Activated CD4-positive, alpha-beta T cell treated with anti-CD3 and anti-CD28 coated beads, Interleukin-2, amount 10 ng/mL, durations not matched to agents 7 days and 5 days (primary cell): ENCODE measurements around the gene FARS2. TPM values are rescaled to one million over a fixed set of nuclear protein-coding genes. Genes with fewer than 3 reads are reported as not detected.
"Not testable (repeated sequence)": the region's sequence is repeated elsewhere in the genome, so short reads cannot be mapped to it uniquely, and the experiment has no call there.

Experiments
- CTCF ChIA-PET: fragments of 350-600 bp; sonication (Branson Sonifier 250); formaldehyde crosslinking; loops from one replicate; lab custom pipeline; 2021; ENCODE audit warnings: antibody characterized with exemption; lab: Charles Lee
- POLR2A ChIA-PET: fragments of 350-600 bp; sonication (Branson Sonifier 250); formaldehyde crosslinking; loops from one replicate; lab custom pipeline; 2021; ENCODE audit warnings: antibody characterized with exemption; lab: Charles Lee
- DNase-seq: peaks from one replicate; pipeline ENCODE4 v3.0.0-alpha.2; 2020
- H3K27ac Mint-ChIP-seq: one replicate; pipeline ENCODE4 v1.8.0; 2021; ENCODE audit warnings: mild to moderate bottlenecking, moderate library complexity, mixed read lengths
- H3K27me3 Mint-ChIP-seq: one replicate; pipeline ENCODE4 v1.8.0; 2021; ENCODE audit warnings: mixed read lengths
- H3K36me3 Mint-ChIP-seq: one replicate; pipeline ENCODE4 v1.8.0; 2021; ENCODE audit warnings: low read depth, mixed read lengths
- H3K4me1 Mint-ChIP-seq: one replicate; pipeline ENCODE4 v1.8.0; 2021; ENCODE audit warnings: mixed read lengths
- H3K4me3 Mint-ChIP-seq: one replicate; pipeline ENCODE4 v1.8.0; 2021; ENCODE audit warnings: mild to moderate bottlenecking, moderate library complexity, mixed read lengths
- H3K9me3 Mint-ChIP-seq: one replicate; pipeline ENCODE4 v1.8.0; 2021; ENCODE audit warnings: mixed read lengths
- total RNA-seq, 2 experiments: library from RNA; stranded (reverse); gene quantifications; one replicate each; pipeline ENCODE4 v1.2.3, GENCODE V29; 2021

FARS2 gene
- total RNA-seq, 2 experiments from 2014 or later: 17.2 to 17.5 TPM

DNA sequence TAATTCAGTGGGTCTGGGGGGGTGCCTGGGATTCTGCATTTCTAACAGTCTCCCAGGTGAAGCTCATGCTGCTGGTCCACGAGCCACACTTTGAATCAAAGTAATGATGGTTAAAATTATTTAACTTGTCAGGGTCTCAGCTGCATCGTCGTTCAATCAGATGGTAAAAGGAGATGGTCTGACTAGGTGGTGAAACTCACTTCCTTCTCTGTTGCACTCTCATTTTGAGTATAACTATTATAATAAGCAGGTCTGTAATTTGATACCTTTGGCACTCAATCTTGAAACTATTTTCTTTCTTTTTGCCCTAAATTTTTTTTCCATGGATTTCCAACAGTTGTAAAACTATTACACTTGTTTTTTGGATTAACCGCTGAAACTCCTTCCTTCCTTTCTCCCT, 292.5 kb downstream of the FARS2 start:
- Mint-ChIP-seq H3K27me3 (no peaks in the 10 kb centered on the region), H3K36me3 (peaks cover 5% of the 10 kb centered on the region), H3K4me1 (no peaks in the 10 kb centered on the region), H3K27ac (no peak overlapping the region), H3K9me3 (peaks cover 2% of the 10 kb centered on the region), H3K4me3 (no peak overlapping the region)
- ChIA-PET CTCF (interaction anchor here (1.4 kb wide), 1 partner anchor 23 kb away, joined by 3 read pairs; no protein-coding TSS in a partner anchor), POLR2A (no interaction called here)
- no peak for DNase-seq

DNA sequence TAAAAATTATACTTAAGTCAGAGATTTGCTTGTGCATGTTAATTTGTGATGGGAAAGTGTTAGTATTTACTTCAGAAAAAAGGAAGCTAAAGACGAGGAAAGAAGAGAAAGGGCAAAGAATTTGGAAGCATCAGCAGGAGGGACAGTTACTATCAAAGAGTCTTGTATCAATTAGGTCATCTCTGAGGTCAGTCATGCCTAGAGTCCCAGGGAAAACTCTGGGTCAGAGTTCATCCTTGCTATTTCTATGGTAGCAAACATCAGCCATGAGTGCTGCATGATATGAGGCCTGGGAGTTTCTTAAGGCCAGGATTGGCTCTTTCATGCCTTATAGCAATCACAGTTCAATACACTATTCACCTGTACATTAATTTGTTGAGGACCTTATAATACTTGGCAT, 292.9 kb downstream of the FARS2 start:
- Mint-ChIP-seq H3K4me3 (no peak overlapping the region), H3K4me1 (no peaks in the 10 kb centered on the region), H3K36me3 (peaks cover 5% of the 10 kb centered on the region), H3K27ac (no peak overlapping the region), H3K9me3 (peaks cover 2% of the 10 kb centered on the region), H3K27me3 (no peaks in the 10 kb centered on the region)
- POLR2A ChIA-PET: no interaction called here
- DNase-seq: no peak
- CTCF ChIA-PET: interaction anchor here (1.4 kb wide), 1 partner anchor 23 kb away, joined by 3 read pairs; no protein-coding TSS in a partner anchor

DNA sequence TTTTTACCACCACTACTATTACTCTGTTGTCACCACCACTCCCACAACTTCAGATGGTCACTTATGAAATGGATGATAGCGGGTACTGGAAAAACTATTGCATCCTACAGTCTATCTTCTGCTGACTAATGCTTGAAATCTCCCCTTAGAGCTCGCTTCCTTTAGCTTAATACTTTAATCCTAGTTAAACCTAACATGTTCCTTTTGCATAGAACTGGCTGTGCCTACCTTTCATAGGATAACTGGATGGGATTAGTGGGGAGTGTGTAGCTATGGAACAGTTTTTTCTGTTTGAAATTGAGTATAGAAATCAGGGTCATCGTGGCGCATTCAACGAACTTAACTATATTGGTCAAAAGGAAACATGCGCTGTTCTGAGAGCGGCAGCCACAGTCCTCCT, 294.7 kb downstream of the FARS2 start:
- Mint-ChIP-seq H3K36me3 (peaks cover 4% of the 10 kb centered on the region), H3K4me1 (no peaks in the 10 kb centered on the region), H3K27ac (no peak overlapping the region), H3K27me3 (no peaks in the 10 kb centered on the region), H3K4me3 (no peak overlapping the region), H3K9me3 (peaks cover 2% of the 10 kb centered on the region)
- ChIA-PET CTCF (no interaction called here), POLR2A (no interaction called here)
- DNase-seq: no peak

DNA sequence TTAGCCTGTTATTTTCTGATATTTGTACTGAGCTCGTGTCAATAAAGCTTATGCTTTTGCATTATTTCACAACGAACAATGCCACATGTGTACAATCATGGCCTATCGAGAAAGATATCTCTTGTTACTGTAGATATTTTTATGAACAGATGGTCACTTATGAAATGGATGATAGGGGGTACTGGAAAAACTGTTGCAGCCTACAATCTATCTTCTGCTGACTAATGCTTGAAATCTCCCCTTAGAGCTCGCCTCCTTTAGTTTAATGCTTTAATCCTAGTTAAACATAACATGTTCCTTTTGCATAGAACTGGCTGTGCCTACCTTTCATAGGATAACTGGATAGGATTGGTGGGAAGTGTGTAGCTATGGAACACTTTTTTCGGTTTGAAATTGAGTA, 296.2 kb downstream of the FARS2 start:
- ChIA-PET CTCF (no interaction called here), POLR2A (no interaction called here)
- Mint-ChIP-seq H3K4me1 (no peaks in the 10 kb centered on the region), H3K27ac (no peak overlapping the region), H3K4me3 (no peak overlapping the region), H3K9me3 (peaks cover 3% of the 10 kb centered on the region), H3K27me3 (no peaks in the 10 kb centered on the region), H3K36me3 (no peaks in the 10 kb centered on the region)
- no peak for DNase-seq

DNA sequence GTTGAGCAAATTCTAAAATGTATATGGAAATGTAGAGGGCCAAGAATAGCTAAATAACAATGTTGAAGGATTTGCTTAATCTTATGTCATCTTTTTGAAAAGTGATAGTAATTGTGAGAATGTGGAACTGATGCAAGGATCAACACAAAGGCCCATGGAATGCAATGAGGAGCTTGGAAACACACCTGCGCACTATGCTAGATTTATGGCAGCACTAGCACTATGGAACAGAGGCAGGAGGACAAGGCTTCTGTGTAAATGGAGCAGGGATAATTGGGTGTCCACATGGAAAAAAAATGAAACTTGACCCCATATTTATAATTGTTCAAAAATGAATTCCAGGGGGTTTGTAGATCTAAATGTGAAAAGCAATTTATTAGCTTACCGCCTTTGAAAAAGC, 298.3 kb downstream of the FARS2 start:
- Mint-ChIP-seq H3K27me3 (no peaks in the 10 kb centered on the region), H3K9me3 (peaks cover 5% of the 10 kb centered on the region), H3K27ac (no peak overlapping the region), H3K36me3 (peaks cover 4% of the 10 kb centered on the region), H3K4me1 (no peaks in the 10 kb centered on the region), H3K4me3 (no peak overlapping the region)
- no peak for DNase-seq
- ChIA-PET CTCF (interaction anchor here (1.0 kb wide), 1 partner anchor 89 kb away, joined by 3 read pairs; no protein-coding TSS in a partner anchor), POLR2A (interaction anchor here (0.6 kb wide), 1 partner anchor 444 kb away, joined by 3 read pairs; no protein-coding TSS in a partner anchor)

DNA sequence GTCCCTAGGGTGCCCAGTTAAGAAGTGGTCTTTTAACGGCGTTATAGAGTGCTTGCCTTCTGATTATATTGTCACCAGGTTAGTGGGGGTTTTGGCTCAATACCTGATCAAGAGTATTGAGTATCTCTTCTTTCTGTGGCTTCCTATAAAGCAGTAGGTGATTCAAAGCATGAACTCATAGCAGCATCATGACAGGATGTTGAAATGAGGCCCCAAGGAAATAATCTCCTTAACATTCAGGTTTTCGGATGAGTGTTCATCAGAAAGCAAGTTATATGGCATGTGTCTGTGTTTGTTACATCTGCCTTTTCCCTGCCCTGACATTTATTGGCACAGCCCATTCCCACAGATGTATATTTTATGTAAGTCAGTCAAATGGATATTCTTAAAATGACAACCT, 301.0 kb downstream of the FARS2 start:
- peaks cover 7% of the 10 kb centered on the region for H3K36me3 Mint-ChIP-seq

DNA sequence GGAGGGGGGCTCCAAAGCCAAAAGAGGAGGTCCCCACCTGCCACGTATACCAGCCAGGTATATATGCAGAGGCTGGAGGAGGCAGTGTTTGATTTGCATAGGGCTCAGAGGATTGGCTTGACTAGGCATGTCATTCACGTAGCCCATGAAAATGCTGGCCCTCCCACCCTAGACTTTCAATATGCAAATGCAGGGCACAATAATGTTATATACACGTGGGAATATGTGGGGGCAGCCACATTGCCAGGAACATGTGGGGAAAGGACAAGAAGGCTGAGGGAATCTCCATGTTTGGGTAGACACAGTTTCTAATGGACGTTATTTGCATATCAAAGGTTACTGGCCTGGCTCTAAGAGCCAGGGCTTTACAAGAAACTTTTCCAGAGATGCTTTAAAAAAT, 301.8 kb downstream of the FARS2 start:
- H3K4me1 Mint-ChIP-seq: peaks cover 7% of the 10 kb centered on the region
- POLR2A ChIA-PET: no interaction called here
- CTCF ChIA-PET: no interaction called here
- no peak for DNase-seq
- peaks cover 15% of the 10 kb centered on the region for H3K9me3 Mint-ChIP-seq
- H3K4me3 Mint-ChIP-seq: no peak overlapping the region
- H3K36me3 Mint-ChIP-seq: peaks cover 7% of the 10 kb centered on the region
- no peak overlapping the region for H3K27ac Mint-ChIP-seq
- no peaks in the 10 kb centered on the region for H3K27me3 Mint-ChIP-seq

More for the DNA sequence above, 301.0 kb downstream of the FARS2 start:
- Mint-ChIP-seq H3K27me3 (no peaks in the 10 kb centered on the region), H3K9me3 (peaks cover 15% of the 10 kb centered on the region), H3K4me1 (peaks cover 2% of the 10 kb centered on the region), H3K4me3 (no peak overlapping the region), H3K27ac (no peak overlapping the region)
- ChIA-PET CTCF (no interaction called here), POLR2A (no interaction called here)
- no peak for DNase-seq

DNA sequence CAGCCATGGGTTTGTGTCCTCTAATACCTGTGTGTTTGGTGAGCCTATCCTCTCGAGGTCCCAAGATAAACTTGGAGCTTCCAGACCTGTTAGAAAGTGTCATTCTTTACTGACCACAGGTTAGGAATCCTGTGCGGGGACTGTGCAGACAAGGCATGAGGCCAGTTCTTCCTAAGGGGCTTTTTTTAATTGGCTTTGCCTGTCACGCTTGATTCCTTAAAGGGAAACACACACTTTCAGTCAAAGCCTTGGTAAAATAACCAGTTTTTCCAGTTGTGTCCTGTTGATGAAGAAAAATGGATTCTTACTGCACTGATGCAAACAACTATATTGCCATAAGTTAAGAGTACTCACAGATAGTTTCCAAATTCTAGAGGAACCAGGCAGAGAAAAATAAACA, 303.4 kb downstream of the FARS2 start:
- CTCF ChIA-PET, POLR2A ChIA-PET, H3K27me3 Mint-ChIP-seq, H3K36me3 Mint-ChIP-seq, H3K4me1 Mint-ChIP-seq, H3K27ac Mint-ChIP-seq, DNase-seq, H3K4me3 Mint-ChIP-seq: not testable (repeated sequence)
- H3K9me3 Mint-ChIP-seq: peaks cover 15% of the 10 kb centered on the region

DNA sequence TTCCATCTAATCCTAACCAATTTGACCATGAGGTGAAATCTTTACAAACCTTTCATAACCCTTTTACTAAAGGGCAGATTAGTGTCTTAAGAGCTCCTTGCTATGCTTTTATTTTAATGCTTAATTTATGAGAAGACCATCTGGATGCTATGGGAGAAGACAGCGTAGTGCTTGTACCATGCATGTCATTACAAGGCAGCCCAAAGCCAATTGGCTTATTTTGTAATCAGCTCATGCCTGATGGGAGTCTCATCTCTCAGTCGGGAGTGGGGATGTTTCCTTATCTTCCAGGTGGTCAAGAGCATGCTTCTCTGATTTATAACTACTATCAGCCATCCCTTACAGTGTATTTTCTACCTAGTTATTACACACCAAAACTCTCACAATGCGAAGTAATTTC, 304.7 kb downstream of the FARS2 start:
- ChIA-PET POLR2A (no interaction called here), CTCF (no interaction called here)
- Mint-ChIP-seq H3K4me1 (peaks cover 7% of the 10 kb centered on the region), H3K9me3 (peaks cover 15% of the 10 kb centered on the region), H3K27me3 (no peaks in the 10 kb centered on the region), H3K4me3 (no peak overlapping the region), H3K36me3 (peaks cover 7% of the 10 kb centered on the region), H3K27ac (no peak overlapping the region)
- no peak for DNase-seq

DNA sequence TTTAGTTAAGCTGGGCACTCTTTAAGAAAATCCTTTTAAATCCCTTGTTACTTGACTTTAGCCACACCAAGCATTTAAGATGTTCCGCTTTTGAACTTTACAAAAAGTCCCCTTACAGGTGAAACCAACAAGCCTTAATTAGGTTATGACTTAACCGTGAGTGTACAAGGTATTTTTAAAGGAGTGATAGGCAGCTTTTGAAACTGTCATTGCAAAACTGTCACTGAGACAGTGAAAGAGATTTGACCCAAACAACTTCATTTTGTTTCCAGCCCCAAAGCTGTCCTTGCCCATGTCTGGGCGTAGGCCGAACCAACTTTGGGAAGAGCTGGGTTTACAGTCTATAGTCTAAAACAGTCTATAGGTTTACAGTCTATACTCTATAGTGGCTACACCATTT, 305.4 kb downstream of the FARS2 start:
- Mint-ChIP-seq H3K27ac (no peak overlapping the region), H3K36me3 (peaks cover 7% of the 10 kb centered on the region), H3K4me1 (peaks cover 7% of the 10 kb centered on the region), H3K9me3 (peaks cover 15% of the 10 kb centered on the region), H3K4me3 (no peak overlapping the region), H3K27me3 (no peaks in the 10 kb centered on the region)
- CTCF ChIA-PET: no interaction called here
- POLR2A ChIA-PET: no interaction called here
- DNase-seq: no peak

DNA sequence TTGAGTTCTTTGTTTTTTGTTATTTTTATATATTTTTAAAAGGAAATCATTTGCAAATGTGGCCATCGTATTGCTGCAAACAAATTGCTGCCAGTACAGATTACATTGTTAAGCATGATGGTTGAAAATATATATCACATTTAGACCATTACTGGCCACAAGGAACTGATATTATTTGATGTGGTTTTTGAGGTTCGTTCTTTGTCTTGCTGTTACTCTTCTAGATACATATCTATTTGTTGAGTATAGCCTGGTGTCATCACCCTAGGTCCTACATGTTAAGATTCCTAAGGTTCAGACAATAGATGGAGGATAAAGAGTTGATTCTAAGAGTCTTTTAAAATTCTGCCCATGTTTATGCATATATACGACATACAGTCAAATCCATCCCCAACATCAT, 306.0 kb downstream of the FARS2 start:
- peaks cover 13% of the 10 kb centered on the region for H3K9me3 Mint-ChIP-seq
- no peak overlapping the region for H3K4me3 Mint-ChIP-seq
- POLR2A ChIA-PET: no interaction called here
- H3K27ac Mint-ChIP-seq: no peak overlapping the region
- H3K4me1 Mint-ChIP-seq: peaks cover 7% of the 10 kb centered on the region
- CTCF ChIA-PET: no interaction called here
- no peaks in the 10 kb centered on the region for H3K27me3 Mint-ChIP-seq
- H3K36me3 Mint-ChIP-seq: peaks cover 7% of the 10 kb centered on the region
- DNase-seq: no peak

DNA sequence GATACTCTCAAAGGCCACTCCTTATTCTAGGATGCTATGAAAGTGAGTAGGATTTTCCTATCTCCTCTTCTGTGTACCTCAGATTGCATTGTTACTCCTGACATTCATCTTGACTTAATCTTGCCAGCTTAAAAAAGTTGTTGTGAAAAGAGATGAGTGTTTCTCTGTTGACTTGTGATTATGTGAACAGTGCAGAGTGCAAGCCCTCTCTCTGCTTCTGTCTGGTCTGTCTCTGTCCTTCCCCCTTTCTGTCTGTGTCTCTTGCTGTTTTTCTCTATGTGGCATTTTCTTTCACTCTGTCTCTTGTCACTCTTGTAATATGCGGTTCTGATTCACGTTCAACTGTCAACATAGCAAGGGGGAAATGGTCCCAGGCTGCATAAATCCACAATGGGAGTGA, 306.6 kb downstream of the FARS2 start:
- H3K36me3 Mint-ChIP-seq: peaks cover 7% of the 10 kb centered on the region
- no peaks in the 10 kb centered on the region for H3K27me3 Mint-ChIP-seq
- ChIA-PET CTCF (no interaction called here), POLR2A (no interaction called here)
- no peak for DNase-seq
- H3K27ac Mint-ChIP-seq: no peak overlapping the region
- H3K4me3 Mint-ChIP-seq: no peak overlapping the region
- H3K9me3 Mint-ChIP-seq: peaks cover 12% of the 10 kb centered on the region
- H3K4me1 Mint-ChIP-seq: peaks cover 7% of the 10 kb centered on the region

DNA sequence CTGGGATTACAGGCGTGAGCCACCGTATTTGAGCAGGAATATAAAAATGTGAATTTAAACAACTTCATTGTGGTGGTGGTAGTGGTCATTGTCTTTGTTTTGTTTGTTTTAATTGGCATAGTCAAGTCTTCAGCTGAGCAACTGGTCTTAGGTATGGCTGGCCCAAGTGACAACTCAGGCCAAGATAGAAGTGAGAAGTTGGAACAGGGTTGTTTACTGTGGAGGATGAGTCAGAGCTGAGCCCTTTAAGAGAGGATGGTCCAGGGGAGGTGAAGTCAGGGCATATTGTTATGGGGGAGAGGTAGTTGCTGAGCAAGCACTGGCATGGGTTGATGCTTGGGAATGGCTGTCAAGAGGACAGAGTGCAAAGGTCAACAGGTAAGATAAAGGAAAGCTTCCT, 308.2 kb downstream of the FARS2 start:
- POLR2A ChIA-PET: no interaction called here
- no peak for DNase-seq
- no peaks in the 10 kb centered on the region for H3K27me3 Mint-ChIP-seq
- H3K4me1 Mint-ChIP-seq: peaks cover 7% of the 10 kb centered on the region
- H3K36me3 Mint-ChIP-seq: peaks cover 4% of the 10 kb centered on the region
- CTCF ChIA-PET: interaction anchor here (1.3 to 1.4 kb wide), 2 partner anchors 9 to 66 kb away, joined by 3 to 5 read pairs; no protein-coding TSS in a partner anchor
- peaks cover 10% of the 10 kb centered on the region for H3K9me3 Mint-ChIP-seq
- no peak overlapping the region for H3K4me3 Mint-ChIP-seq
- H3K27ac Mint-ChIP-seq: no peak overlapping the region

DNA sequence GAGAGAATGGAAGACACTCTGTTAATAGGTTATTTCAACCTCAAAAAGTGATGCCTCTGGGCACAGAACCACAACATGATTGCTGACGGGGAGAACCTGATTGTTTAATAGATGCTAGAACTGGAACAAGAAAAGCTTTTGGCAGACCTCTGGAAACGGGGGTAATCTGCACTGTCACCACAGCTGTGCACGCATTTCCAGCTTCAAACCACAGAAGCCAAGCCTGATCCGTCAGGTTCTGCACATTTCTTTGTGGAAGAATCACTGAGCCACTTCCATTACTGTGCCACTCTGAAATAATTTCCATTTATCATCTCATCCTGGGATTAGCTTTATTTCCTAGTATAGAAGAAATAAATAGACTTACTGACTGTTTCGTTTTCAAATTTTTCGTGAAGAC, 309.3 kb downstream of the FARS2 start:
- POLR2A ChIA-PET: no interaction called here
- no peak for DNase-seq
- Mint-ChIP-seq H3K27me3 (no peaks in the 10 kb centered on the region), H3K4me3 (no peak overlapping the region), H3K36me3 (no peaks in the 10 kb centered on the region), H3K27ac (no peak overlapping the region), H3K4me1 (peaks cover 6% of the 10 kb centered on the region), H3K9me3 (peaks cover 8% of the 10 kb centered on the region)
- CTCF ChIA-PET: interaction anchor here (1.4 kb wide), 1 partner anchor 65 kb away, joined by 3 read pairs; no protein-coding TSS in a partner anchor
